HepG2 (cell line): ENCODE data around the gene COPS4. TPM values are rescaled to one million over a fixed set of nuclear protein-coding genes. Genes with fewer than 3 reads are reported as not detected.

Source experiments
- CBX2 ChIP-seq, 2 experiments: fragments of 200-600 bp in 1 of 2; sonication (generic); formaldehyde crosslinking in 1 of 2; IDR thresholded peaks; 2 replicates each; pipeline versions ENCODE4 v1.7.0 to v1.8.1; 2018 to 2022; ENCODE audit warnings: low read depth in 2 of 2, low read length in 1 of 2, mild to moderate bottlenecking in 1 of 2, missing genetic modification reagents in 1 of 2
- GTF2F1 ChIP-seq: fragments of 150-350 bp; IDR thresholded peaks from 2 replicates; pipeline ENCODE4 v1.6.1; 2014; ENCODE audit warnings: low read length
- MBD4 ChIP-seq: IDR thresholded peaks from 2 replicates; pipeline ENCODE4 v1.6.1; 2012; ENCODE audit warnings: low read length, inconsistent platforms, borderline replicate concordance
- NFIB ChIP-seq: sonication (generic); formaldehyde crosslinking; IDR thresholded peaks from 2 replicates; pipeline ENCODE4 v1.9.0; 2021; ENCODE audit warnings: missing genetic modification reagents, mild to moderate bottlenecking, borderline replicate concordance
- PHB2 ChIP-seq: fragments of 450-650 bp; IDR thresholded peaks from 2 replicates; pipeline ENCODE4 v1.6.1; 2018; ENCODE audit not compliant: partially characterized antibody
- SMAD1 ChIP-seq: sonication (generic); formaldehyde crosslinking; IDR thresholded peaks from 2 replicates; pipeline ENCODE4 v1.4.0; 2020; ENCODE audit warnings: missing genetic modification reagents, low read depth, mild to moderate bottlenecking, borderline replicate concordance
- ZFP36 ChIP-seq: fragments of 150-350 bp; IDR thresholded peaks from 2 replicates; pipeline ENCODE4 v1.6.1; 2018; ENCODE audit warnings: borderline replicate concordance, low read length, low read depth; ENCODE audit not compliant: partially characterized antibody
- ZFP82 ChIP-seq: sonication (generic); formaldehyde crosslinking; IDR thresholded peaks from 2 replicates; pipeline ENCODE4 v1.5.1; 2020; ENCODE audit warnings: mild to moderate bottlenecking, missing genetic modification reagents, borderline replicate concordance
- ZKSCAN8 ChIP-seq: IDR thresholded peaks from 2 replicates; pipeline ENCODE4 v1.6.1; 2016; ENCODE audit warnings: borderline replicate concordance, missing genetic modification reagents, missing compliant biosample characterization
- ZNF142 ChIP-seq: sonication (generic); formaldehyde crosslinking; IDR thresholded peaks from 2 replicates; pipeline ENCODE4 v1.4.0; 2020; ENCODE audit warnings: missing genetic modification reagents
- ZNF512 ChIP-seq: sonication (generic); formaldehyde crosslinking; IDR thresholded peaks from 2 replicates; pipeline ENCODE4 v1.4.0; 2020; ENCODE audit warnings: mild to moderate bottlenecking, missing genetic modification reagents
- ZSCAN21 ChIP-seq: sonication (generic); formaldehyde crosslinking; IDR thresholded peaks from 2 replicates; pipeline ENCODE4 v1.8.0; 2022; ENCODE audit warnings: mild to moderate bottlenecking, missing genetic modification reagents, moderate library complexity, borderline replicate concordance
- ZXDC ChIP-seq: sonication (generic); formaldehyde crosslinking; IDR thresholded peaks from 2 replicates; pipeline ENCODE4 v1.5.0; 2020; ENCODE audit warnings: mild to moderate bottlenecking, missing genetic modification reagents
- polyA plus RNA-seq, 8 experiments: library from polyadenylated mRNA; depleted of rRNA in 3 of 8; stranded (reverse) in 7 of 8; unstranded in 1 of 8; fragments of >200 nt; fragmentation: Illumina TruSeq in 4 of 8; extraction: Trizol in 4 of 8; gene quantifications; 2 replicates each; pipeline versions ENCODE4 v1.2.1 to v1.2.3, GENCODE V29; 2011 to 2016; ENCODE audit warnings: low read depth in 4 of 8, missing spikeins in 1 of 8, mixed read lengths in 1 of 8; ENCODE audit not compliant: insufficient read depth in 1 of 8
- total RNA-seq, 5 experiments: library from RNA; depleted of rRNA; stranded (reverse); fragments of >200 nt; fragmentation: Illumina TruSeq; extraction: Trizol; gene quantifications; 2 replicates each; pipeline ENCODE4 v1.2.3, GENCODE V29; 2016; ENCODE audit warnings: low read depth in 1 of 5
- TF ChIP-seq, protein P1 (sequence below): sonication (generic); formaldehyde crosslinking; IDR thresholded peaks from 2 replicates; pipeline ENCODE4 v1.9.0; 2022; ENCODE audit warnings: missing genetic modification reagents, mild to moderate bottlenecking, borderline replicate concordance

COPS4 gene
- total and polyA plus RNA-seq, 2 of the 13 experiments (the other 11 are each of a cell fraction or from before 2014, with no cell fraction given) = 28.8 to 52.5 TPM

GRCh38 chr4:83010522-83011318, 24.3 kb upstream of the COPS4 start, which contains the start of gene LIN54 (continued):
- TF ChIP-seq ZNF142 (CRISPR knock-in tag) (no peak), NFIB (CRISPR knock-in tag) (no peak), ZNF512 (CRISPR knock-in tag) (no peak), ZFP82 (0 out of 2 replicates have a peak, but pooled peaks have one; percentile 51), PHB2 (no peak), CBX2 (IDR thresholded peaks at IDR 0.05; ENCODE audit: low read depth, low read length) (no peak), CBX2 (CRISPR knock-in tag; IDR thresholded peaks at IDR 0.05; ENCODE audit: low read depth) (no peak), ZFP36 (no peak), GTF2F1 (no peak), ZKSCAN8 (CRISPR knock-in tag) (no peak), ZXDC (CRISPR knock-in tag) (no peak), SMAD1 (CRISPR knock-in tag) (no peak), ZSCAN21 (CRISPR knock-in tag) (peak; percentile 57; the same call in 1 of the 2 replicates), MBD4 (no peak)
- TF ChIP-seq, protein P1, sequence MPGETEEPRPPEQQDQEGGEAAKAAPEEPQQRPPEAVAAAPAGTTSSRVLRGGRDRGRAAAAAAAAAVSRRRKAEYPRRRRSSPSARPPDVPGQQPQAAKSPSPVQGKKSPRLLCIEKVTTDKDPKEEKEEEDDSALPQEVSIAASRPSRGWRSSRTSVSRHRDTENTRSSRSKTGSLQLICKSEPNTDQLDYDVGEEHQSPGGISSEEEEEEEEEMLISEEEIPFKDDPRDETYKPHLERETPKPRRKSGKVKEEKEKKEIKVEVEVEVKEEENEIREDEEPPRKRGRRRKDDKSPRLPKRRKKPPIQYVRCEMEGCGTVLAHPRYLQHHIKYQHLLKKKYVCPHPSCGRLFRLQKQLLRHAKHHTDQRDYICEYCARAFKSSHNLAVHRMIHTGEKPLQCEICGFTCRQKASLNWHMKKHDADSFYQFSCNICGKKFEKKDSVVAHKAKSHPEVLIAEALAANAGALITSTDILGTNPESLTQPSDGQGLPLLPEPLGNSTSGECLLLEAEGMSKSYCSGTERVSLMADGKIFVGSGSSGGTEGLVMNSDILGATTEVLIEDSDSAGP (CRISPR knock-in tag) = 0 out of 2 replicates have a peak, but pooled peaks have one; percentile 29
